ENCODE measurements around the gene SUN5.
A peak's percentile ranks its signal among the peaks of the same experiment; 100 is the strongest.
"Not testable (repeated sequence)": the region's sequence is repeated elsewhere in the genome, so short reads cannot be mapped to it uniquely, and the experiment has no call there.

The SUN5 gene

DNA sequence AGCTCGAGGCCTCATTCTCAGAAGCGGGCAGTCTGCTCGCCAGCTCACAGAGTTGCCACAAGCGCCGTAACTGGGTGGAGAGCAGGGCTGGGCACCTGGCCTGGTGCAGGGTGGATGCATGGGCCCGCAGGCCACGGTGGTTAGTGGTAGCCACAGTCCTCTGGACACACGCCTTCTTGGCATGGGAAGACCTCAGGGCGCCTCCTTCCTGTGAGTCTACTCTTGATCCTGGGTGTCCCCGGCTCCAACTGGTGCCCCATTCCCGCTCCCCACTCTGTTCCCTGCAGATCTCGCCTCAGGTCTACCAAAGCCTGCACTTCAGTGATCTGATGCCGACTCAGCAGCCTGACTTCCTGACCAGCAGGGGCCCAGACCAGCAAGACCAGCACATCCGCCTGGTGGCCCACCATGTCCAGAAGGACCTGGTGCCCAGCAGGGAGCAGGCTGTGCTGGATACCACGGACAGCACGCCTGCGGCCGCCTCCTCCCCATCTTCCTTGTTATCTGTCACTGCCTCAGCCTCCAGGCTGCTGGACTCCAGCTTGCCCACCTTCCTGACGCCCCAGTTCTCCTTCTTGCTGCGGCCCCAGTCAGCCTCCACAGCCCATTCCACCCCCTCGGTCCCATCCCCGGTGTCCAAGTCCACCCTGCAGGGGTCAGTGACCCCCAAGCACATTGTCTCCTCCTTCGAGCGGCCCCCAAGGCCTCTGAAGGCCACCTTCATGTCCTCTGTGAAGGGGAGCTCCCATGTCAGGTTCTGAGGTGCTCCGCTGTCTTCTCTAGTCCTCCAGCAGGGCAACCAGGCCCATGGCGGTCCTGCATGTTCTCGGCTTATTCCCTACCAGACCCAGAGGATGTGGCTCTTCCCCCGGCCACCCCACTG is 43.1 kb downstream of the SUN5 start:
- DNase-seq = peak; percentile 13

- DNase-seq = no peak
Observed at GRCh38 chr20:32960222-32960518, 44.1 kb downstream of the SUN5 start.

GRCh38 chr20:32959351-32960221 is 44.6 kb downstream of the SUN5 start:
- DNase-seq = no peak

- no peak for DNase-seq
Observed at GRCh38 chr20:32958574-32958973, 45.7 kb downstream of the SUN5 start.

DNA sequence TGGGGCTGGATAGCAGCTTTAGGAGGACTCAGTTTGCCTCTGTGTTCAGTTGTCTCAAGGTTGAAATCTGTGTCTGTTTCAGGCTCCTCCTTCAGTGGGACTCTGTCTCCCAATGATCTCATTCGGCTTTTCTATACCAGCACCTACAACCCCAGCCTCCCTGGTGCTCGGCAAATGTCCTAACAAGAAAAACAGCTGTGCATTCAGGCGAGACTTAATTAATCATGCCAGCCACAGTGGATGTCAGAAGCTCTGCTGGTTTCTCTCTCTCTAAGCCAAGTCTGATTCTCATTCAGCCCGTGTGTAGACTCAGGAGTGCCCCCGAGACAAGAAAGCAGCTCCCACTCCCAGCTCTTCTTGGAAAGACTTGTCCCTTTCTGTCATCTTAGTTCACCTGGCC is 46.8 kb downstream of the SUN5 start:
- DNase-seq = no peak

GRCh38 chr20:32950539-32950938 is 53.7 kb downstream of the SUN5 start:
- not testable (repeated sequence) for DNase-seq

DNA sequence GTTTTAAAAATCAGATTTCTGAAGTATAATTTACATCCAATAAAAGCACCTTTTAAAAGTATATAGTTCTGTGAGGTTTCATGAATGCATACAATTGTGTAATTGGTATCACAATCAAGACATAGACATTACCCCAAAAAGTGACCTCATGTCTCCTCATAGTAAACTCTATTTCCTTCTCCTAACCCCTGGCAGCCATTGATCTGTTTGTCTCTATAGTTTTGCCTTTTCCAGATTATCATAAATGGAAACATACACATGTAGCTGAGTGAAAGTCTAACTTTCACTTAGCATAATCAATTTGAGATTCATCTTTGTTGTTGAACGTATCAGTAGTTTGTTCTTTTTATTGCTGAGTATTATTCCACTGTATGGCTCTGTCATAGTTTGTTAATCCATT is 57.6 kb downstream of the SUN5 start:
- no peak for DNase-seq

DNA sequence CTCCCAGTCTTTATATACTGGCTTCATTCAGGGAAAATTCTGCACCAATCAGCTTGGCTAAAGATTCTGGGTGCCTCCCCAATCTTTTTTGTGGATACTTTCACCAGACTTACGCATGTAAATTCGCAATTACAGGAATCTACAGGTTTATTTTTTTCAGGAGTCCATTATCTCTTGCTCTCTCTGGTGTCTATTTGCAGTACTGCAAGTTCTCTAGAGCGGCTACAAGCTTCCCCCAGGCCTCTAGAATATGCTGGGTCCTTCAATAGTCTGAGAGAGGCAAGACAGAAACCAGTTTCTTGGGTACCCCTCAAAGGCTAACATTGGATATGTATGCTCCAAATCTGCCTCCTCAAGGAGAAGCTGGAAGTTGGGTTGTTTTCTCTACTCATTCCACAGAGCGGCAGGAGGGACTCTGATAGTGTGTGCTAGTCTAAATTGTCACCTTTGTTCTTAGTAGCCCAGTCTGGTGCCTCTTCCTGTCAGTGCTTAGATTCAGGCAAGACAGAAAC is 58.5 kb downstream of the SUN5 start:
- DNase-seq = no peak

GRCh38 chr20:32943490-32944052 is 60.7 kb downstream of the SUN5 start:
- DNase-seq = no peak

- DNase-seq = no peak
Observed at GRCh38 chr20:32941155-32941885, 62.9 kb downstream of the SUN5 start.

GRCh38 chr20:32934580-32934979 is 69.7 kb downstream of the SUN5 start:
- DNase-seq = no peak
